ELF-1 (cell line): ENCODE measurements around the gene TRIM64.
"Not testable (repeated sequence)": the region's sequence is repeated elsewhere in the genome, so short reads cannot be mapped to it uniquely, and the experiment has no call there.

Source experiments
- DNase-seq: peaks from one replicate; pipeline ENCODE4 v3.0.0-alpha.2; 2016; ENCODE audit warnings: low read depth, low spot score

The TRIM64 gene, protein sequence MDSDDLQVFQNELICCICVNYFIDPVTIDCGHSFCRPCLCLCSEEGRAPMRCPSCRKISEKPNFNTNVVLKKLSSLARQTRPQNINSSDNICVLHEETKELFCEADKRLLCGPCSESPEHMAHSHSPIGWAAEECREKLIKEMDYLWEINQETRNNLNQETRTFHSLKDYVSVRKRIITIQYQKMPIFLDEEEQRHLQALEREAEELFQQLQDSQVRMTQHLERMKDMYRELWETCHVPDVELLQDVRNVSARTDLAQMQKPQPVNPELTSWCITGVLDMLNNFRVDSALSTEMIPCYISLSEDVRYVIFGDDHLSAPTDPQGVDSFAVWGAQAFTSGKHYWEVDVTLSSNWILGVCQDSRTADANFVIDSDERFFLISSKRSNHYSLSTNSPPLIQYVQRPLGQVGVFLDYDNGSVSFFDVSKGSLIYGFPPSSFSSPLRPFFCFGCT

GRCh38 chr11:89965737-89966136 is at the start of gene TRIM64:
Gene TRIM64, plus strand, starts transcription at chr11:89966037. Its CDS starts 2,467 bp downstream, at chr11:89968504.
- DNase-seq = not testable (repeated sequence)

- no peak for DNase-seq
Observed at GRCh38 chr11:89922195-89922660, 43.6 kb upstream of the TRIM64 start, which contains the start of gene TRIM49D1. Gene TRIM49D1, minus strand, starts transcription at chr11:89922245. Its CDS starts 4,535 bp downstream, at chr11:89917710.

DNA sequence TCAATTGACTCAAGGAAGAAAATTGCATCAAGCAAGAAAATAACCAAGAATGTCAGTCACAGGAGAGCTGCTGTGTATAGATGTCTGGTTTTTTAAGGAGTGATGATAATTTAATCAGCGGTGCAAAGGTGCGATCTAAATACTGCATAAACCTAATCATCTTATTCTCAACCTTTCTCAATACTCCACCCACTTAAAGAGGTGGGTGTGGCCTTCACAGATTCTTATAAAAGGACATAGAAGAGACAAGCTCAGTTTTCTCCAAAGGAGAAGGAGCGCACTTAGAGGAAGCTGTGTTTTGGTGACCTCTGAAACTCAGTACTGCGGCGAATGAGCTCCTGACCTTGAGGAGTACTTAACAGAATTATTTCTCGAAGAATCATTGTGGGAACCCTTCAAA is 42.1 kb upstream of the TRIM64 start, which contains the start of gene TRIM49D2:
Gene TRIM49D2 (plus strand): TSS at position 301 of the 400 bp plus-strand sequence. CDS start 2,698 bp downstream, outside the sequence.
- not testable (repeated sequence) for DNase-seq

DNA sequence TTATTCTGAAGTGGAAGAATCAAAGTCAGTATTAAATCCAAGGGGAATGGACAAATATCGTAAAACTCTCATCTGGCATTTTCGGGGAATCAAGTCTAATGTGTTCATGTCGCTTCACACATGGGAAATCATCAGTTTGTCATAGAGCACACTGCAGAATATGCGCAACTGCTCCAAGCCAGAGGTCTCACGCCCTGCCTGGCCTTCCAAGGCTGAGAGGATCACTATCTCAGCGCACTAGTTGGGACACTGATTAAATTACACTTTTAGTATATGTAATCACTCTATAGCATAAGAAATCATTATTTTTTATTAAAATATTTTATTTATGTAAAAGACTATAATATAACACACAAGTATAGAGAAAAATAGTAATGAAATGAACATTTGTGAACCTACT is 5.0 kb upstream of the TRIM64 start:
- DNase-seq = not testable (repeated sequence)
